IPS-18a (cell line): ENCODE measurements around the gene TSPAN18.

Experiments
- H3K27ac ChIP-seq: one replicate; pipeline ENCODE4 v1.5.1; 2013; ENCODE audit warnings: low read length
- H3K27me3 ChIP-seq: one replicate; pipeline ENCODE4 v1.6.1; 2013; ENCODE audit warnings: mild to moderate bottlenecking, low read length; ENCODE audit not compliant: control insufficient read depth, insufficient read depth
- H3K36me3 ChIP-seq: one replicate; pipeline ENCODE4 v1.6.1; 2013; ENCODE audit warnings: low read depth, low read length; ENCODE audit not compliant: control insufficient read depth
- H3K4me1 ChIP-seq: one replicate; pipeline ENCODE4 v1.6.1; 2013; ENCODE audit warnings: low read depth, low read length; ENCODE audit not compliant: control insufficient read depth
- H3K4me3 ChIP-seq: one replicate; pipeline ENCODE4 v1.5.1; 2013; ENCODE audit warnings: low read length
- H3K9ac ChIP-seq: one replicate; pipeline ENCODE4 v1.6.1; 2013; ENCODE audit warnings: mild to moderate bottlenecking, low read length, moderate library complexity
- H3K9me3 ChIP-seq: one replicate; pipeline ENCODE4 v1.6.1; 2013; ENCODE audit warnings: low read depth, low read length; ENCODE audit not compliant: control insufficient read depth

The TSPAN18 gene

GRCh38 chr11:44960200-44960845 is 233.6 kb downstream of the TSPAN18 start:
- H3K9ac ChIP-seq: no peak overlapping the region
- no peaks in the 10 kb centered on the region for H3K9me3 ChIP-seq
- H3K27me3 ChIP-seq: peaks cover 15% of the 10 kb centered on the region
- peak overlapping the region; percentile 29 for H3K4me3 ChIP-seq
- no peaks in the 10 kb centered on the region for H3K36me3 ChIP-seq
- H3K4me1 ChIP-seq: peaks cover 68% of the 10 kb centered on the region
- peak overlapping the region; percentile 15 for H3K27ac ChIP-seq

DNA sequence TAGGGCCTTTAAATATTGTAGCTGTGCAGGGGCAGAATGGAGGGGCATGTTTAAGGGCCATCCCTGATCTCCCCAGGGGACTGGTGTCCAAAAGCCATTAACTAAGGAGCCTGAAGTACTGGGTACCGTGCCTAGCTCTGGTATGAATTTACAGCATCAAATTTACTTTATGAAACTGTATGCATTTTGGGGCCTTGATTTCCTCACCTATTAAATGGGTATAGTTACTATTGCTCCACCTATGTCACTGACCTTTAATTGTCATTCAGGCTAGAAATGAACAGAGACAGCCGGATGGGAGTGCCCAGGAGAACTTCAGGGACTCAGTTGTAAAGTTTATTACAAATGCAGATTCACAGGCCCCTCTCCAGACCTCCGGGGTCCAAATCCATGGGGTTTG is 235.7 kb downstream of the TSPAN18 start:
- Histone ChIP-seq H3K27ac (no peak overlapping the region), H3K36me3 (no peaks in the 10 kb centered on the region), H3K27me3 (peaks cover 9% of the 10 kb centered on the region), H3K4me1 (peaks cover 50% of the 10 kb centered on the region), H3K9ac (no peak overlapping the region), H3K9me3 (no peaks in the 10 kb centered on the region), H3K4me3 (no peak overlapping the region)

GRCh38 chr11:44963136-44963535 is 236.4 kb downstream of the TSPAN18 start:
- no peaks in the 10 kb centered on the region for H3K36me3 ChIP-seq
- no peak overlapping the region for H3K9ac ChIP-seq
- no peak overlapping the region for H3K27ac ChIP-seq
- no peak overlapping the region for H3K4me3 ChIP-seq
- no peaks in the 10 kb centered on the region for H3K9me3 ChIP-seq
- H3K27me3 ChIP-seq: peaks cover 2% of the 10 kb centered on the region
- peaks cover 49% of the 10 kb centered on the region for H3K4me1 ChIP-seq

- no peaks in the 10 kb centered on the region for H3K27me3 ChIP-seq
- no peaks in the 10 kb centered on the region for H3K36me3 ChIP-seq
- H3K4me3 ChIP-seq: no peak overlapping the region
- no peaks in the 10 kb centered on the region for H3K9me3 ChIP-seq
- H3K4me1 ChIP-seq: peaks cover 46% of the 10 kb centered on the region
- H3K27ac ChIP-seq: no peak overlapping the region
- H3K9ac ChIP-seq: no peak overlapping the region
Observed at GRCh38 chr11:44963948-44964347, 237.2 kb downstream of the TSPAN18 start.

DNA sequence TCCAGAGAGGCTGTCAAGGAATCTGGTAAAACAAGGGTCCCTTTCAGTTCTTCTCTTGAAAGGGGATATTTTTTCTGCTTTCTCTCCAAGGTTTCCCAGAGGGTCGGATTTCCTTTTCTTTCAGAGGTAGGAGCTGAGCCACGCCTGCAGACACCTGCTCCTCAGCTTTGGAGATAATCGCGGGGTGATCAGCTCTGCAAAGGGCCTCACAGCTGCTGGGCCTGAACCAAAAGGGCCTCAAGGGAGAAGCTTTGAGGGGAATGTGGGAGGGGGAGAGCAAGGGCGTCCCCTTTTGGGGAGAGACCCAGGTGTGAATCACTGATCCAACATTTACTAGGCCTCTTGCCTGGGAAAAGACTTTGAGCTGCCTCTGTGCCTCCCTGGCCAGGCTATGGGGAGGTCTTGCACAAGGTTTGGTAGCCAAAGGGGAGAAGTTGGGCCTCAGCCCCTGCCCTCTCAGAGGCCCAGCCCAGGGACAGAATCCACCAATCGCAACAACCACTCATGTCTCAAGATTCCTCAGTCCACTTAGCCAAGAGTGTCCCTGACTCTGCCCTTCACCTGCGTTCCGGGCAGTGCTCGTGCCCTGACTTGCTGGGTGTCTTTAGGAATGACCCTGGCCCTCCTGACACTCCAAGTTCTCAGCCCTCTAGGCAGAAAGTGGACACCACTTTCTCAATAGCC is 237.9 kb downstream of the TSPAN18 start:
- no peak overlapping the region for H3K4me3 ChIP-seq
- H3K27ac ChIP-seq: no peak overlapping the region
- peaks cover 44% of the 10 kb centered on the region for H3K4me1 ChIP-seq
- H3K27me3 ChIP-seq: no peaks in the 10 kb centered on the region
- no peaks in the 10 kb centered on the region for H3K9me3 ChIP-seq
- H3K36me3 ChIP-seq: no peaks in the 10 kb centered on the region
- no peak overlapping the region for H3K9ac ChIP-seq

DNA sequence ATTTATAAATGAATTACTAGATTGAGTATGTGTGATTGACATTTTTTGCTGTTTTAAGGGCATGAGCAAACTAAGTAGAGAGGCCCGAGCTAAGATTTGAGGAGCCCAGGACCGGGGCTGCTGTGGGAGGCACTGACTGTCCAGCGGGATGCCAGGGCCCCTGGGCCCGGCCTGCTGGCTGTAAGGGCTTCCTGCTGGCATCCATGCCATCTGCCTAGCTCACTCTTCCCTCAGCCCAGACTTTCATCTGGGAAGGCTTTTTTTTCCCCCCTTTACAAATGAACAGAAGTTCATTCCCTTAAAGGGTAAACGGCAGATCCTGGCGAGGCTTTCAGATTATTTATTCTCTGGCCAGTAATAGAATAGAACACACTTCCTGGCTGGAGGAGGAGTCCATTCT is 239.9 kb downstream of the TSPAN18 start:
- Histone ChIP-seq H3K36me3 (no peaks in the 10 kb centered on the region), H3K9ac (no peak overlapping the region), H3K27ac (no peak overlapping the region), H3K4me1 (peaks cover 28% of the 10 kb centered on the region), H3K4me3 (no peak overlapping the region), H3K9me3 (no peaks in the 10 kb centered on the region), H3K27me3 (no peaks in the 10 kb centered on the region)

- Histone ChIP-seq H3K9me3 (no peaks in the 10 kb centered on the region), H3K27me3 (no peaks in the 10 kb centered on the region), H3K27ac (no peak overlapping the region), H3K9ac (no peak overlapping the region), H3K4me3 (no peak overlapping the region), H3K36me3 (no peaks in the 10 kb centered on the region), H3K4me1 (peaks cover 18% of the 10 kb centered on the region)
Observed at GRCh38 chr11:44967930-44968496, 241.3 kb downstream of the TSPAN18 start.

GRCh38 chr11:44968510-44968909 is 241.7 kb downstream of the TSPAN18 start:
- Histone ChIP-seq H3K27me3 (no peaks in the 10 kb centered on the region), H3K9me3 (no peaks in the 10 kb centered on the region), H3K4me1 (peaks cover 15% of the 10 kb centered on the region), H3K9ac (no peak overlapping the region), H3K4me3 (no peak overlapping the region), H3K27ac (no peak overlapping the region), H3K36me3 (no peaks in the 10 kb centered on the region)

GRCh38 chr11:44969651-44970252 is 243.0 kb downstream of the TSPAN18 start:
- peaks cover 6% of the 10 kb centered on the region for H3K4me1 ChIP-seq
- H3K36me3 ChIP-seq: no peaks in the 10 kb centered on the region
- H3K27ac ChIP-seq: no peak overlapping the region
- no peak overlapping the region for H3K4me3 ChIP-seq
- H3K9me3 ChIP-seq: no peaks in the 10 kb centered on the region
- no peak overlapping the region for H3K9ac ChIP-seq
- H3K27me3 ChIP-seq: no peaks in the 10 kb centered on the region

DNA sequence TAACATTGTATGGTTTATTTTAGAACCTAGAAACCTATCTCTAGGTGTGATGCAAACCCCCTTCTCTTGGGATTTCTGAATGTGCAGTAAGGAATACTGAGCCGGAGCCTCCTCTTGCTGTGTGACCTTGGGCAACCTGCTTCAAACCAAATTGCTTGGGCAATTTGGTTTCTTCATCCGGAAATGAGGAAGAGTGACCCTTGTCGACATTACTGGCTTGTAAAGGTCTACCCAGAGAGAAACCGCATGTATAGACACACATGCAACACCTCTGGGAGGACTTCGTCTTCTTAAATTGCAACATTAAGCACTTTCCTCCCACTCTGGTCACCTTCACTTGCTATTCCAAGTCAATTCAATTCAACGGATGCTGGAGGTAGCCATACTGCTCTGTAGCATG is 243.5 kb downstream of the TSPAN18 start:
- Histone ChIP-seq H3K27ac (no peak overlapping the region), H3K27me3 (no peaks in the 10 kb centered on the region), H3K9ac (no peak overlapping the region), H3K4me1 (peaks cover under 1% of the 10 kb centered on the region), H3K4me3 (no peak overlapping the region), H3K36me3 (no peaks in the 10 kb centered on the region), H3K9me3 (no peaks in the 10 kb centered on the region)

DNA sequence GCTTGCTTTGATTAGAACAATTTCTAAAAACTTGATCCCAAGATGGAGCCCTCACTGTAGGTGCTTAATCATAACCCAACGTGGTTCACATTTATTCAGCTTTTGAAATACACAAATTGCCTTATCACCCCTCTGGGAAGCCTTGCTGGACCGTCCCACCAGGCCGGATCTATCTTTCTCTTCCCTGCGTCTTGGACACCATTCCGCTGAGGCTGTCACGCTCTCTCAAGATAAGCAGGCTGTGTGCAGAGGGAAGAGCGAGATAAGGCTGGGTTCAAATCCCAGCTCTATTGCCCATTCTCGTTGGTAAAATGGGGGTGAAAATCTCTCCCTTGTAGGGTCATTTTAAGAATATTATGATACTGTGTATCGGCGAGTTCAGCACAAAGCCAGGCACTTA is 244.4 kb downstream of the TSPAN18 start:
- Histone ChIP-seq H3K4me3 (no peak overlapping the region), H3K9ac (no peak overlapping the region), H3K27ac (no peak overlapping the region), H3K36me3 (no peaks in the 10 kb centered on the region), H3K9me3 (no peaks in the 10 kb centered on the region), H3K4me1 (no peaks in the 10 kb centered on the region), H3K27me3 (no peaks in the 10 kb centered on the region)
